GM12878 (cell line): Measurements from ENCODE around the gene DNAAF8.

Source experiments
- CHD2 ChIP-seq: IDR thresholded peaks from 2 replicates; pipeline ENCODE4 v1.6.1; 2011; ENCODE audit warnings: low read depth, low read length, improper control_type of control experiment, borderline replicate concordance
- EP300 ChIP-seq, 2 experiments: fragments of 150-350 bp in 1 of 2; IDR thresholded peaks; 2 replicates each; pipeline ENCODE4 v1.6.1; 2011 to 2012; ENCODE audit warnings: low read depth in 2 of 2, low read length in 2 of 2, borderline replicate concordance in 1 of 2, improper control_type of control experiment in 1 of 2, inconsistent platforms in 1 of 2; ENCODE audit not compliant: control insufficient read depth in 1 of 2
- GABPA ChIP-seq: IDR thresholded peaks from 2 replicates; pipeline ENCODE4 v1.6.1; 2014; ENCODE audit warnings: antibody characterized with exemption, low read depth, mild to moderate bottlenecking, inconsistent platforms
- POLR2A ChIP-seq: IDR thresholded peaks from 2 replicates; pipeline ENCODE4 v1.6.1; 2011; ENCODE audit warnings: low read depth, mild to moderate bottlenecking, low read length
- POLR2AphosphoS5 ChIP-seq: IDR thresholded peaks from 2 replicates; pipeline ENCODE4 v1.6.1; 2011; ENCODE audit warnings: mild to moderate bottlenecking, low read length, inconsistent platforms
- RAD21 ChIP-seq: IDR thresholded peaks from 2 replicates; pipeline ENCODE4 v1.6.1; 2011; ENCODE audit warnings: mild to moderate bottlenecking, low read depth, low read length, moderate library complexity; ENCODE audit not compliant: insufficient read depth
- TAF1 ChIP-seq: IDR thresholded peaks from 2 replicates; pipeline ENCODE4 v1.6.1; 2011; ENCODE audit warnings: mild to moderate bottlenecking, low read depth, low read length, borderline replicate concordance
- TARDBP ChIP-seq: IDR thresholded peaks from 2 replicates; pipeline ENCODE4 v1.6.1; 2016; ENCODE audit warnings: borderline replicate concordance
- TF ChIP-seq, protein P1 (sequence below), 3 experiments: IDR thresholded peaks in 2 of 3; conservative IDR thresholded peaks in 1 of 3; 2 replicates each; pipeline ENCODE4 v1.5.1; 2011; ENCODE audit warnings: low read depth in 3 of 3, low read length in 3 of 3, mild to moderate bottlenecking in 3 of 3, control low read depth in 2 of 3, moderate library complexity in 2 of 3, inconsistent platforms in 1 of 3, mixed read lengths in 1 of 3; ENCODE audit not compliant: control insufficient read depth in 2 of 3, insufficient read depth in 1 of 3; ENCODE audit errors: extremely low read depth in 1 of 3
- TF ChIP-seq, protein P2 (sequence below): IDR thresholded peaks from 2 replicates; pipeline ENCODE4 v1.6.1; 2012; ENCODE audit warnings: mild to moderate bottlenecking, low read depth, low read length
- TF ChIP-seq, protein P3 (sequence below): fragments of 450-650 bp; IDR thresholded peaks from 2 replicates; pipeline ENCODE4 v1.6.1; 2017; ENCODE audit warnings: mild to moderate bottlenecking
- TF ChIP-seq, protein P4 (sequence below): fragments of 450-650 bp; IDR thresholded peaks from 2 replicates; pipeline ENCODE4 v1.6.1; 2016; ENCODE audit warnings: mild to moderate bottlenecking, moderate library complexity, borderline replicate concordance
- TF ChIP-seq, protein P5 (sequence below): IDR thresholded peaks from 2 replicates; pipeline ENCODE4 v1.6.1; 2012; ENCODE audit warnings: low read depth, low read length, improper control_type of control experiment

DNA sequence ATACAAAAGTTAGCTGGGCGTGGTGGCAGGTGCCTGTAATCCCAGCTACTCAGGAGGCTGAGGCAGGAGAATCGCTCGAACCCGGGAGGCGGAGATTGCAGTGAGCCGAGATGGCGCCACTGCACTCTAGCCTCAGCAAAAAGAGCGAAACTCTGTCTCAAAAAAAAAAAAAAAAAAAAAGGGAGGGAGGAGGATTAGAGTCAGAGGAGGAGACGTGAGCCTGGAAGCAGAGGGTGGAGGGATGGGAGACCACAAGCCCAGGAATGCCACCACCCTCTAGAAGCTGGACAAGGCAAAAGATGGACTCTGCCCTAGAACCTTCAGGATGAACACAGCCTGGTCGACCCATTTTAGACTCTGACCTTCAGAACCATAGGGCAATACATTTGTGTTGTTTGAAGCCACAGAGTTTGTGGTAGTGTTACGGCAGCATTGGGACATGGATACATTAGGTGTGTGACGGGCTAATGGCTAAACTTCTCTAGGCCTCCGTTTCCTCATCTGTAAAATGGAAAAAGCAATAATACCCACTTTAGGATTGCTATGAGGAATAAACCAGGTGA is 58.7 kb downstream of the DNAAF8 start:
- TF ChIP-seq TAF1: no peak
- TF ChIP-seq POLR2AphosphoS5: no peak
- TF ChIP-seq, protein P1, sequence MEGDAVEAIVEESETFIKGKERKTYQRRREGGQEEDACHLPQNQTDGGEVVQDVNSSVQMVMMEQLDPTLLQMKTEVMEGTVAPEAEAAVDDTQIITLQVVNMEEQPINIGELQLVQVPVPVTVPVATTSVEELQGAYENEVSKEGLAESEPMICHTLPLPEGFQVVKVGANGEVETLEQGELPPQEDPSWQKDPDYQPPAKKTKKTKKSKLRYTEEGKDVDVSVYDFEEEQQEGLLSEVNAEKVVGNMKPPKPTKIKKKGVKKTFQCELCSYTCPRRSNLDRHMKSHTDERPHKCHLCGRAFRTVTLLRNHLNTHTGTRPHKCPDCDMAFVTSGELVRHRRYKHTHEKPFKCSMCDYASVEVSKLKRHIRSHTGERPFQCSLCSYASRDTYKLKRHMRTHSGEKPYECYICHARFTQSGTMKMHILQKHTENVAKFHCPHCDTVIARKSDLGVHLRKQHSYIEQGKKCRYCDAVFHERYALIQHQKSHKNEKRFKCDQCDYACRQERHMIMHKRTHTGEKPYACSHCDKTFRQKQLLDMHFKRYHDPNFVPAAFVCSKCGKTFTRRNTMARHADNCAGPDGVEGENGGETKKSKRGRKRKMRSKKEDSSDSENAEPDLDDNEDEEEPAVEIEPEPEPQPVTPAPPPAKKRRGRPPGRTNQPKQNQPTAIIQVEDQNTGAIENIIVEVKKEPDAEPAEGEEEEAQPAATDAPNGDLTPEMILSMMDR (IDR thresholded peaks at IDR 0.05 in 2 of 3, conservative IDR thresholded peaks at IDR 0.05 in 1 of 3; ENCODE audit: control insufficient read depth in 2 of 3, extremely low read depth in 1 of 3, insufficient read depth in 1 of 3, low read depth in 3 of 3, low read length in 3 of 3): no peak
- TF ChIP-seq TARDBP: no peak
- no peak for TF ChIP-seq EP300 (IDR thresholded peaks at IDR 0.05; ENCODE audit: borderline replicate concordance in 1 of 2, control insufficient read depth in 1 of 2, low read depth in 2 of 2, low read length in 2 of 2)
- TF ChIP-seq, protein P2, sequence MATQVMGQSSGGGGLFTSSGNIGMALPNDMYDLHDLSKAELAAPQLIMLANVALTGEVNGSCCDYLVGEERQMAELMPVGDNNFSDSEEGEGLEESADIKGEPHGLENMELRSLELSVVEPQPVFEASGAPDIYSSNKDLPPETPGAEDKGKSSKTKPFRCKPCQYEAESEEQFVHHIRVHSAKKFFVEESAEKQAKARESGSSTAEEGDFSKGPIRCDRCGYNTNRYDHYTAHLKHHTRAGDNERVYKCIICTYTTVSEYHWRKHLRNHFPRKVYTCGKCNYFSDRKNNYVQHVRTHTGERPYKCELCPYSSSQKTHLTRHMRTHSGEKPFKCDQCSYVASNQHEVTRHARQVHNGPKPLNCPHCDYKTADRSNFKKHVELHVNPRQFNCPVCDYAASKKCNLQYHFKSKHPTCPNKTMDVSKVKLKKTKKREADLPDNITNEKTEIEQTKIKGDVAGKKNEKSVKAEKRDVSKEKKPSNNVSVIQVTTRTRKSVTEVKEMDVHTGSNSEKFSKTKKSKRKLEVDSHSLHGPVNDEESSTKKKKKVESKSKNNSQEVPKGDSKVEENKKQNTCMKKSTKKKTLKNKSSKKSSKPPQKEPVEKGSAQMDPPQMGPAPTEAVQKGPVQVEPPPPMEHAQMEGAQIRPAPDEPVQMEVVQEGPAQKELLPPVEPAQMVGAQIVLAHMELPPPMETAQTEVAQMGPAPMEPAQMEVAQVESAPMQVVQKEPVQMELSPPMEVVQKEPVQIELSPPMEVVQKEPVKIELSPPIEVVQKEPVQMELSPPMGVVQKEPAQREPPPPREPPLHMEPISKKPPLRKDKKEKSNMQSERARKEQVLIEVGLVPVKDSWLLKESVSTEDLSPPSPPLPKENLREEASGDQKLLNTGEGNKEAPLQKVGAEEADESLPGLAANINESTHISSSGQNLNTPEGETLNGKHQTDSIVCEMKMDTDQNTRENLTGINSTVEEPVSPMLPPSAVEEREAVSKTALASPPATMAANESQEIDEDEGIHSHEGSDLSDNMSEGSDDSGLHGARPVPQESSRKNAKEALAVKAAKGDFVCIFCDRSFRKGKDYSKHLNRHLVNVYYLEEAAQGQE: no peak
- no peak for TF ChIP-seq RAD21
- no peak for TF ChIP-seq CHD2
- TF ChIP-seq, protein P3, sequence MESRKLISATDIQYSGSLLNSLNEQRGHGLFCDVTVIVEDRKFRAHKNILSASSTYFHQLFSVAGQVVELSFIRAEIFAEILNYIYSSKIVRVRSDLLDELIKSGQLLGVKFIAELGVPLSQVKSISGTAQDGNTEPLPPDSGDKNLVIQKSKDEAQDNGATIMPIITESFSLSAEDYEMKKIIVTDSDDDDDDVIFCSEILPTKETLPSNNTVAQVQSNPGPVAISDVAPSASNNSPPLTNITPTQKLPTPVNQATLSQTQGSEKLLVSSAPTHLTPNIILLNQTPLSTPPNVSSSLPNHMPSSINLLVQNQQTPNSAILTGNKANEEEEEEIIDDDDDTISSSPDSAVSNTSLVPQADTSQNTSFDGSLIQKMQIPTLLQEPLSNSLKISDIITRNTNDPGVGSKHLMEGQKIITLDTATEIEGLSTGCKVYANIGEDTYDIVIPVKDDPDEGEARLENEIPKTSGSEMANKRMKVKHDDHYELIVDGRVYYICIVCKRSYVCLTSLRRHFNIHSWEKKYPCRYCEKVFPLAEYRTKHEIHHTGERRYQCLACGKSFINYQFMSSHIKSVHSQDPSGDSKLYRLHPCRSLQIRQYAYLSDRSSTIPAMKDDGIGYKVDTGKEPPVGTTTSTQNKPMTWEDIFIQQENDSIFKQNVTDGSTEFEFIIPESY: no peak
- TF ChIP-seq, protein P4, sequence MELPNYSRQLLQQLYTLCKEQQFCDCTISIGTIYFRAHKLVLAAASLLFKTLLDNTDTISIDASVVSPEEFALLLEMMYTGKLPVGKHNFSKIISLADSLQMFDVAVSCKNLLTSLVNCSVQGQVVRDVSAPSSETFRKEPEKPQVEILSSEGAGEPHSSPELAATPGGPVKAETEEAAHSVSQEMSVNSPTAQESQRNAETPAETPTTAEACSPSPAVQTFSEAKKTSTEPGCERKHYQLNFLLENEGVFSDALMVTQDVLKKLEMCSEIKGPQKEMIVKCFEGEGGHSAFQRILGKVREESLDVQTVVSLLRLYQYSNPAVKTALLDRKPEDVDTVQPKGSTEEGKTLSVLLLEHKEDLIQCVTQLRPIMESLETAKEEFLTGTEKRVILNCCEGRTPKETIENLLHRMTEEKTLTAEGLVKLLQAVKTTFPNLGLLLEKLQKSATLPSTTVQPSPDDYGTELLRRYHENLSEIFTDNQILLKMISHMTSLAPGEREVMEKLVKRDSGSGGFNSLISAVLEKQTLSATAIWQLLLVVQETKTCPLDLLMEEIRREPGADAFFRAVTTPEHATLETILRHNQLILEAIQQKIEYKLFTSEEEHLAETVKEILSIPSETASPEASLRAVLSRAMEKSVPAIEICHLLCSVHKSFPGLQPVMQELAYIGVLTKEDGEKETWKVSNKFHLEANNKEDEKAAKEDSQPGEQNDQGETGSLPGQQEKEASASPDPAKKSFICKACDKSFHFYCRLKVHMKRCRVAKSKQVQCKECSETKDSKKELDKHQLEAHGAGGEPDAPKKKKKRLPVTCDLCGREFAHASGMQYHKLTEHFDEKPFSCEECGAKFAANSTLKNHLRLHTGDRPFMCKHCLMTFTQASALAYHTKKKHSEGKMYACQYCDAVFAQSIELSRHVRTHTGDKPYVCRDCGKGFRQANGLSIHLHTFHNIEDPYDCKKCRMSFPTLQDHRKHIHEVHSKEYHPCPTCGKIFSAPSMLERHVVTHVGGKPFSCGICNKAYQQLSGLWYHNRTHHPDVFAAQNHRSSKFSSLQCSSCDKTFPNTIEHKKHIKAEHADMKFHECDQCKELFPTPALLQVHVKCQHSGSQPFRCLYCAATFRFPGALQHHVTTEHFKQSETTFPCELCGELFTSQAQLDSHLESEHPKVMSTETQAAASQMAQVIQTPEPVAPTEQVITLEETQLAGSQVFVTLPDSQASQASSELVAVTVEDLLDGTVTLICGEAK: no peak
- TF ChIP-seq, protein P5, sequence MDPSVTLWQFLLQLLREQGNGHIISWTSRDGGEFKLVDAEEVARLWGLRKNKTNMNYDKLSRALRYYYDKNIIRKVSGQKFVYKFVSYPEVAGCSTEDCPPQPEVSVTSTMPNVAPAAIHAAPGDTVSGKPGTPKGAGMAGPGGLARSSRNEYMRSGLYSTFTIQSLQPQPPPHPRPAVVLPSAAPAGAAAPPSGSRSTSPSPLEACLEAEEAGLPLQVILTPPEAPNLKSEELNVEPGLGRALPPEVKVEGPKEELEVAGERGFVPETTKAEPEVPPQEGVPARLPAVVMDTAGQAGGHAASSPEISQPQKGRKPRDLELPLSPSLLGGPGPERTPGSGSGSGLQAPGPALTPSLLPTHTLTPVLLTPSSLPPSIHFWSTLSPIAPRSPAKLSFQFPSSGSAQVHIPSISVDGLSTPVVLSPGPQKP: no peak
- TF ChIP-seq GABPA: no peak
- no peak for TF ChIP-seq POLR2A
